Activated T-cell treated with anti-CD3 and anti-CD28 coated beads for 48 hours (primary cell): Measurements from ENCODE around the gene OR52E8.

Source experiments
- DNase-seq: peaks from one replicate; pipeline ENCODE4 v3.0.0-alpha.2; 2020; ENCODE audit warnings: low read depth

The OR52E8 gene

GRCh38 chr11:5807580-5807979 lies 49.9 kb downstream of the OR52E8 start:
- DNase-seq, result no peak
